K562 (cell line): ENCODE data around the gene GMEB2. TPM values are rescaled to one million over a fixed set of nuclear protein-coding genes. Genes with fewer than 3 reads are reported as not detected.

Experiments used
- BRCA1 ChIP-seq, 2 experiments: fragments of 450-650 bp in 1 of 2; sonication (generic) in 1 of 2; formaldehyde crosslinking in 1 of 2; IDR thresholded peaks; 2 replicates each; pipeline versions ENCODE4 v1.5.0 to v1.6.1; 2017 to 2020; ENCODE audit warnings: mild to moderate bottlenecking in 1 of 2, missing genetic modification reagents in 1 of 2
- LEF1 ChIP-seq: fragments of 450-650 bp; IDR thresholded peaks from 2 replicates; pipeline ENCODE4 v1.6.1; 2016; ENCODE audit warnings: mild to moderate bottlenecking
- MAFF ChIP-seq: IDR thresholded peaks from 2 replicates; pipeline ENCODE4 v1.6.1; 2012; ENCODE audit warnings: low read length, improper control_type of control experiment
- MNT ChIP-seq, 2 experiments: fragments of 450-650 bp; conservative IDR thresholded peaks; 2 replicates each; pipeline ENCODE4 v1.6.1; 2017; ENCODE audit warnings: mild to moderate bottlenecking in 2 of 2, moderate library complexity in 2 of 2
- NFIX ChIP-seq: fragments of 250-450 bp; sonication (Bioruptor Pico); IDR thresholded peaks from 2 replicates; pipeline ENCODE4 v1.4.0; 2020; ENCODE audit warnings: low read depth, mild to moderate bottlenecking, moderate library complexity
- PCBP1 ChIP-seq: fragments of 200-400 bp; formaldehyde crosslinking; IDR thresholded peaks from 2 replicates; pipeline ENCODE4 v1.6.1; 2018; ENCODE audit warnings: mild to moderate bottlenecking, low read depth, low read length; ENCODE audit not compliant: poor library complexity, severe bottlenecking
- PPARD ChIP-seq: fragments of 250-450 bp; sonication (Bioruptor Pico); IDR thresholded peaks from 2 replicates; pipeline ENCODE4 v1.8.0; 2022; ENCODE audit warnings: inconsistent platforms, mild to moderate bottlenecking, moderate library complexity
- RBFOX2 ChIP-seq: fragments of 200-400 bp; formaldehyde crosslinking; IDR thresholded peaks from 2 replicates; pipeline ENCODE4 v1.6.1; 2017; ENCODE audit warnings: low read depth, mild to moderate bottlenecking, low read length, moderate library complexity
- RNF2 ChIP-seq: sonication (generic); IDR thresholded peaks from 2 replicates; pipeline ENCODE4 v1.6.1; 2016
- TEAD1 ChIP-seq, 2 experiments: fragments of 450-650 bp in 1 of 2; sonication (generic) in 1 of 2; formaldehyde crosslinking; IDR thresholded peaks; 2 replicates each; pipeline versions ENCODE4 v1.4.0 to v1.8.0; 2020 to 2022; ENCODE audit warnings: mild to moderate bottlenecking in 2 of 2, missing genetic modification reagents in 1 of 2
- ZBTB33 ChIP-seq: sonication (generic); formaldehyde crosslinking; IDR thresholded peaks from 2 replicates; pipeline ENCODE4 v1.8.1; 2023; ENCODE audit warnings: mild to moderate bottlenecking, missing genetic modification reagents
- ZNF121 ChIP-seq: sonication (generic); formaldehyde crosslinking; conservative IDR thresholded peaks from 2 replicates; pipeline ENCODE4 v1.8.0; 2022; ENCODE audit warnings: missing genetic modification reagents
- ZNF232 ChIP-seq: sonication (generic); formaldehyde crosslinking; IDR thresholded peaks from 2 replicates; pipeline ENCODE4 v1.8.0; 2022; ENCODE audit warnings: mild to moderate bottlenecking, missing genetic modification reagents
- ZNF395 ChIP-seq: fragments of 200-800 bp; sonication (Bioruptor generic); IDR thresholded peaks from 2 replicates; pipeline ENCODE4 v1.6.1; 2017; ENCODE audit warnings: missing genetic modification characterization, missing compliant biosample characterization
- ZNF655 ChIP-seq: fragments of 250-450 bp; sonication (Bioruptor Pico); IDR thresholded peaks from 2 replicates; pipeline ENCODE4 v1.5.0; 2021
- polyA plus RNA-seq, 8 experiments: library from polyadenylated mRNA; depleted of rRNA in 4 of 8; stranded (reverse) in 5 of 8; unstranded in 3 of 8; fragments of >200 nt; fragmentation: Nextera tagmentation in 2 of 8; fragmentation: Illumina TruSeq in 1 of 8; extraction: Ambion mirVana in 2 of 8; extraction: Trizol in 1 of 8; gene quantifications; 2 replicates each; pipeline versions ENCODE4 v1.2.1 to v1.2.3, GENCODE V29; 2011 to 2014; ENCODE audit warnings: inconsistent platforms in 1 of 8, missing spikeins in 1 of 8
- total RNA-seq, 7 experiments: library from RNA; depleted of rRNA in 6 of 7; stranded (reverse); fragments of >200 nt in 6 of 7; fragmentation: Illumina TruSeq in 2 of 7; extraction: Trizol in 2 of 7; gene quantifications; 2 replicates each; pipeline versions ENCODE4 v1.2.1 to v1.2.3, GENCODE V29; 2011 to 2021; ENCODE audit warnings: low replicate concordance in 1 of 7

GMEB2 gene
- total and polyA plus RNA-seq, 9 of the 15 experiments (the other 6 are each of a cell fraction or from before 2014, with no cell fraction given), result 0.03 to 13.9 (median 6.3) TPM

- peak; percentile 35 to 44; a peak in 1 of 4 replicates for TF ChIP-seq MNT (conservative IDR thresholded peaks at IDR 0.05)
- TF ChIP-seq MAFF, result no peak
- no peak for TF ChIP-seq NFIX (CRISPR knock-in tag)
- TF ChIP-seq PCBP1, result no peak
- TF ChIP-seq ZNF232 (CRISPR knock-in tag), result 0 out of 2 replicates have a peak, but pooled peaks have one; percentile 37
- TF ChIP-seq PPARD, result no peak
- no peak for TF ChIP-seq BRCA1 (IDR thresholded peaks at IDR 0.05)
- 0 out of 2 replicates have a peak, but pooled peaks have one; percentile 28 for TF ChIP-seq BRCA1 (CRISPR knock-in tag; IDR thresholded peaks at IDR 0.05)
- no peak for TF ChIP-seq LEF1
- TF ChIP-seq RBFOX2, result no peak
- no peak for TF ChIP-seq ZNF121 (CRISPR knock-in tag)
- no peak; a peak in 1 of 4 replicates for TF ChIP-seq TEAD1 (CRISPR knock-in tag; IDR thresholded peaks at IDR 0.05)
- TF ChIP-seq RNF2, result no peak
- TF ChIP-seq ZNF395 (CRISPR knock-in tag), result peak; percentile 67
- no peak for TF ChIP-seq ZBTB33 (CRISPR knock-in tag)
- TF ChIP-seq ZNF655 (CRISPR knock-in tag), result no peak
Measured at GRCh38 chr20:63657260-63657936, 30.5 kb upstream of the GMEB2 start (continued).
